ENCODE data around the gene ZC3HAV1. TPM values are rescaled to one million over a fixed set of nuclear protein-coding genes. Genes with fewer than 3 reads are reported as not detected.
"Not testable (repeated sequence)": the region's sequence is repeated elsewhere in the genome, so short reads cannot be mapped to it uniquely, and the experiment has no call there.

The ZC3HAV1 gene
- total RNA-seq, 3 donors from 2014 or later = 22.1 to 41.3 (median 37.7) TPM

GRCh38 chr7:139094030-139094429 is 15.5 kb downstream of the ZC3HAV1 start:
- Histone ChIP-seq H3K27ac (peak overlapping the region; percentile 49 to 66), H3K4me1 (peaks cover 6 to 7% of the 10 kb centered on the region in 2 donors), H3K36me3 (no peaks in the 10 kb centered on the region), H3K27me3 (no peaks in the 10 kb centered on the region), H3K9me3 (no peaks in the 10 kb centered on the region), H3K4me3 (no peak overlapping the region)
- no peak for DNase-seq (ENCODE audit: low spot score in 2 of 2)
- intact Hi-C loops (cut with DNase I; ENCODE audit: low total_unique reads) = no loop called here
- TF ChIP-seq CTCF (IDR thresholded peaks at IDR 0.05) (no peak), POLR2A (IDR thresholded peaks at IDR 0.05) (no peak), POLR2AphosphoS5 (IDR thresholded peaks at IDR 0.05) (no peak)

- H3K4me3 ChIP-seq; H3K4me1 ChIP-seq; DNase-seq (ENCODE audit: low spot score in 2 of 2); H3K36me3 ChIP-seq; intact Hi-C loops (cut with DNase I; ENCODE audit: low total_unique reads); H3K27me3 ChIP-seq; H3K9me3 ChIP-seq: not testable (repeated sequence)
- peak overlapping the region; percentile 49 to 66 for H3K27ac ChIP-seq
Observed at GRCh38 chr7:139093512-139093911, 16.0 kb downstream of the ZC3HAV1 start.

- TF ChIP-seq CTCF (IDR thresholded peaks at IDR 0.05) = no peak
- Histone ChIP-seq H3K36me3 (no peaks in the 10 kb centered on the region), H3K4me3 (no peak overlapping the region), H3K27ac (no peak overlapping the region), H3K4me1 (peaks cover 6 to 7% of the 10 kb centered on the region in 2 donors), H3K9me3 (no peaks in the 10 kb centered on the region), H3K27me3 (no peaks in the 10 kb centered on the region)
- intact Hi-C loops (cut with DNase I; ENCODE audit: low total_unique reads) = no loop called here
- DNase-seq (ENCODE audit: low spot score in 2 of 2) = no peak
Observed at GRCh38 chr7:139092090-139092796, 17.3 kb downstream of the ZC3HAV1 start.

GRCh38 chr7:139091677-139091996 is 17.9 kb downstream of the ZC3HAV1 start:
- H3K36me3 ChIP-seq = no peaks in the 10 kb centered on the region
- no peak overlapping the region for H3K4me3 ChIP-seq
- peaks cover 6 to 7% of the 10 kb centered on the region in 2 donors for H3K4me1 ChIP-seq
- no peaks in the 10 kb centered on the region for H3K27me3 ChIP-seq
- no peak for DNase-seq (ENCODE audit: low spot score in 2 of 2)
- no peaks in the 10 kb centered on the region for H3K9me3 ChIP-seq
- no peak overlapping the region for H3K27ac ChIP-seq
- intact Hi-C loops (cut with DNase I; ENCODE audit: low total_unique reads) = no loop called here
- TF ChIP-seq POLR2A (IDR thresholded peaks at IDR 0.05) (no peak), POLR2AphosphoS5 (IDR thresholded peaks at IDR 0.05) (no peak), CTCF (IDR thresholded peaks at IDR 0.05) (no peak)

- Histone ChIP-seq H3K4me3 (no peak overlapping the region), H3K36me3 (peaks cover under 1% of the 10 kb centered on the region), H3K27me3 (no peaks in the 10 kb centered on the region), H3K9me3 (no peaks in the 10 kb centered on the region), H3K4me1 (peaks cover 0 to 4% of the 10 kb centered on the region in 2 donors), H3K27ac (no peak overlapping the region)
- TF ChIP-seq POLR2AphosphoS5 (IDR thresholded peaks at IDR 0.05) = no peak
- TF ChIP-seq POLR2A (IDR thresholded peaks at IDR 0.05) = no peak
- TF ChIP-seq CTCF (IDR thresholded peaks at IDR 0.05) = no peak
- DNase-seq (ENCODE audit: low spot score in 2 of 2) = no peak
- intact Hi-C loops (cut with DNase I; ENCODE audit: low total_unique reads) = no loop called here
Observed at GRCh38 chr7:139089118-139089517, 20.4 kb downstream of the ZC3HAV1 start.

- peaks cover 7% of the 10 kb centered on the region for H3K36me3 ChIP-seq
Observed at GRCh38 chr7:139088268-139088667, 21.3 kb downstream of the ZC3HAV1 start.

More at GRCh38 chr7:139088268-139088667, 21.3 kb downstream of the ZC3HAV1 start:
- no peak for DNase-seq (ENCODE audit: low spot score in 2 of 2)
- H3K4me1 ChIP-seq = no peaks in the 10 kb centered on the region
- no peak overlapping the region for H3K27ac ChIP-seq
- no peaks in the 10 kb centered on the region for H3K27me3 ChIP-seq
- TF ChIP-seq POLR2A (IDR thresholded peaks at IDR 0.05) = no peak
- TF ChIP-seq CTCF (IDR thresholded peaks at IDR 0.05) = no peak
- no peak for TF ChIP-seq POLR2AphosphoS5 (IDR thresholded peaks at IDR 0.05)
- H3K4me3 ChIP-seq = no peak overlapping the region
- intact Hi-C loops (cut with DNase I; ENCODE audit: low total_unique reads) = no loop called here
- H3K9me3 ChIP-seq = no peaks in the 10 kb centered on the region
